Measurements from ENCODE around the gene PREB. TPM values are rescaled to one million over a fixed set of nuclear protein-coding genes. Genes with fewer than 3 reads are reported as not detected.

The PREB gene
- total RNA-seq, 1 donor from 2014 or later, result 53.6 TPM

GRCh38 chr2:27149570-27150405 is 15.4 kb upstream of the PREB start:
- no peaks in the 10 kb centered on the region for H3K4me1 Mint-ChIP-seq (ENCODE audit: unreplicated experiment)
- H3K4me3 Mint-ChIP-seq, result no peak overlapping the region
- H3K9me3 Mint-ChIP-seq, result no peaks in the 10 kb centered on the region
- H3K36me3 Mint-ChIP-seq, result no peaks in the 10 kb centered on the region
- no peak overlapping the region for H3K27ac Mint-ChIP-seq
- TF ChIP-seq CTCF (conservative IDR thresholded peaks at IDR 0.05), result no peak
- peaks cover 4% of the 10 kb centered on the region for H3K27me3 Mint-ChIP-seq
- no peak for DNase-seq (ENCODE audit: extremely low spot score, unreplicated experiment)

- H3K27ac Mint-ChIP-seq, result no peak within 1 kb of the TSS
- no peaks in the 10 kb centered on the region for H3K36me3 Mint-ChIP-seq
- no peak for DNase-seq (ENCODE audit: extremely low spot score, unreplicated experiment)
- no peaks in the 10 kb centered on the region for H3K9me3 Mint-ChIP-seq
- peaks cover 5% of the 10 kb centered on the region for H3K27me3 Mint-ChIP-seq
- no peaks in the 10 kb centered on the region for H3K4me1 Mint-ChIP-seq (ENCODE audit: unreplicated experiment)
- TF ChIP-seq CTCF (conservative IDR thresholded peaks at IDR 0.05), result no peak
- H3K4me3 Mint-ChIP-seq, result no peak within 1 kb of the TSS
Measured at GRCh38 chr2:27148801-27149439, 14.5 kb upstream of the PREB start, which contains the start of gene TCF23. TCF23 (plus strand) TSS chr2:27149004; CDS start chr2:27149134, 130 bp downstream.

GRCh38 chr2:27147935-27148334 is 13.5 kb upstream of the PREB start:
- no peak overlapping the region for H3K27ac Mint-ChIP-seq
- no peak for TF ChIP-seq CTCF (conservative IDR thresholded peaks at IDR 0.05)
- no peaks in the 10 kb centered on the region for H3K36me3 Mint-ChIP-seq
- no peak overlapping the region for H3K4me3 Mint-ChIP-seq
- H3K27me3 Mint-ChIP-seq, result peaks cover 15% of the 10 kb centered on the region
- H3K9me3 Mint-ChIP-seq, result peaks cover 4% of the 10 kb centered on the region
- no peaks in the 10 kb centered on the region for H3K4me1 Mint-ChIP-seq (ENCODE audit: unreplicated experiment)
- DNase-seq (ENCODE audit: extremely low spot score, unreplicated experiment), result no peak

GRCh38 chr2:27145682-27146081 is 11.2 kb upstream of the PREB start:
- Mint-ChIP-seq H3K27ac (no peak overlapping the region), H3K27me3 (peaks cover 19% of the 10 kb centered on the region), H3K4me3 (no peak overlapping the region), H3K36me3 (no peaks in the 10 kb centered on the region), H3K9me3 (peaks cover 6% of the 10 kb centered on the region), H3K4me1 (ENCODE audit: unreplicated experiment) (no peaks in the 10 kb centered on the region)
- TF ChIP-seq CTCF (conservative IDR thresholded peaks at IDR 0.05), result no peak
- no peak for DNase-seq (ENCODE audit: extremely low spot score, unreplicated experiment)

- no peak for TF ChIP-seq CTCF (conservative IDR thresholded peaks at IDR 0.05)
- Mint-ChIP-seq H3K27ac (no peak overlapping the region), H3K4me3 (no peak overlapping the region), H3K4me1 (ENCODE audit: unreplicated experiment) (no peaks in the 10 kb centered on the region), H3K9me3 (peaks cover 6% of the 10 kb centered on the region), H3K36me3 (no peaks in the 10 kb centered on the region), H3K27me3 (peaks cover 26% of the 10 kb centered on the region)
- no peak for DNase-seq (ENCODE audit: extremely low spot score, unreplicated experiment)
Measured at GRCh38 chr2:27143285-27143684, 8.8 kb upstream of the PREB start.
